GM12891 (cell line): Measurements from ENCODE around the gene SF3B5. TPM values are rescaled to one million over a fixed set of nuclear protein-coding genes. Genes with fewer than 3 reads are reported as not detected.

Source experiments
- DNase-seq: peaks from one replicate; pipeline ENCODE4 v3.0.0; 2011; ENCODE audit warnings: low spot score; ENCODE audit not compliant: insufficient read length
- FAIRE-seq: peaks from 2 replicates; lab custom pipeline; 2011; peaks lifted over from hg19 to GRCh38; lab: Jason Lieb, UNC
- PAX5 ChIP-seq: IDR thresholded peaks from 2 replicates; pipeline ENCODE4 v1.6.1; 2011; ENCODE audit warnings: low read length, moderate library complexity, mild to moderate bottlenecking; ENCODE audit not compliant: insufficient read depth, severe bottlenecking
- POLR2A ChIP-seq: IDR thresholded peaks from 2 replicates; pipeline ENCODE4 v1.6.1; 2011; ENCODE audit warnings: low read depth, low read length, control low read depth
- POLR2AphosphoS5 ChIP-seq: IDR thresholded peaks from 2 replicates; pipeline ENCODE4 v1.6.1; 2011; ENCODE audit warnings: low read depth, low read length, control low read depth
- POU2F2 ChIP-seq: IDR thresholded peaks from 2 replicates; pipeline ENCODE4 v1.6.1; 2011; ENCODE audit warnings: low read depth, mild to moderate bottlenecking, control low read depth, low read length, moderate library complexity
- SPI1 ChIP-seq: IDR thresholded peaks from 2 replicates; pipeline ENCODE4 v1.6.1; 2011; ENCODE audit warnings: low read depth, low read length, control low read depth
- TAF1 ChIP-seq: IDR thresholded peaks from 2 replicates; pipeline ENCODE4 v1.6.1; 2011; ENCODE audit warnings: low read depth, low read length, control low read depth
- polyA plus RNA-seq: library from polyadenylated mRNA; unstranded; fragments of >200 nt; gene quantifications from one replicate; pipeline ENCODE4 v1.2.1, GENCODE V29; 2012; ENCODE audit warnings: low read depth, missing spikeins, inconsistent platforms; ENCODE audit not compliant: missing spikeins

SF3B5 gene
- polyA plus RNA-seq: 252 TPM

- peak; percentile 99 for FAIRE-seq
- DNase-seq: peak; percentile 61
- TF ChIP-seq POLR2AphosphoS5 (peak; percentile 99), POU2F2 (peak; percentile 81), SPI1 (peak; percentile 43; the same call in 1 of the 2 replicates), POLR2A (peak; percentile 98), PAX5 (peak; percentile 53), TAF1 (peak; percentile 99)
Measured at GRCh38 chr6:144095134-144096002, at the start of gene SF3B5. SF3B5 (minus strand) TSS chr6:144095573; CDS start chr6:144095497, 76 bp downstream.

- FAIRE-seq: no peak
- TF ChIP-seq POU2F2 (no peak), POLR2AphosphoS5 (no peak), PAX5 (no peak), POLR2A (no peak), TAF1 (no peak), SPI1 (no peak)
- DNase-seq: no peak
Measured at GRCh38 chr6:144144996-144145395, 49.6 kb upstream of the SF3B5 start.

- FAIRE-seq (no peak), DNase-seq (no peak)
Measured at GRCh38 chr6:144143878-144144277, 48.5 kb upstream of the SF3B5 start.

GRCh38 chr6:144143106-144143505, 47.7 kb upstream of the SF3B5 start:
- TF ChIP-seq TAF1 (no peak), SPI1 (no peak), POLR2AphosphoS5 (no peak), POLR2A (no peak), POU2F2 (no peak), PAX5 (no peak)
- peak; percentile 51 for FAIRE-seq
- no peak for DNase-seq

More at GRCh38 chr6:144143878-144144277, 48.5 kb upstream of the SF3B5 start:
- TF ChIP-seq POLR2AphosphoS5: no peak
- TF ChIP-seq TAF1: no peak
- TF ChIP-seq PAX5: no peak
- no peak for TF ChIP-seq POLR2A
- TF ChIP-seq SPI1: no peak
- TF ChIP-seq POU2F2: no peak

- FAIRE-seq: no peak
- DNase-seq: no peak
- no peak for TF ChIP-seq PAX5
- no peak for TF ChIP-seq POLR2AphosphoS5
- no peak for TF ChIP-seq TAF1
- TF ChIP-seq POU2F2: no peak
Measured at GRCh38 chr6:144141470-144141869, 46.1 kb upstream of the SF3B5 start.

GRCh38 chr6:144140867-144141266, 45.5 kb upstream of the SF3B5 start:
- TF ChIP-seq POU2F2 (no peak), POLR2A (no peak), TAF1 (no peak), PAX5 (no peak), SPI1 (no peak)
- DNase-seq (no peak), FAIRE-seq (peak; percentile 82)

- peak; percentile 52 for FAIRE-seq
- no peak for TF ChIP-seq POU2F2
- no peak for TF ChIP-seq TAF1
- no peak for TF ChIP-seq SPI1
- TF ChIP-seq PAX5: no peak
- no peak for TF ChIP-seq POLR2AphosphoS5
- no peak for TF ChIP-seq POLR2A
Measured at GRCh38 chr6:144139817-144140216, 44.4 kb upstream of the SF3B5 start.

GRCh38 chr6:144138542-144138941, 43.2 kb upstream of the SF3B5 start:
- TF ChIP-seq POLR2AphosphoS5 (no peak), SPI1 (no peak), POLR2A (no peak), POU2F2 (no peak), TAF1 (no peak), PAX5 (no peak)
- no peak for FAIRE-seq
- no peak for DNase-seq

More at GRCh38 chr6:144139817-144140216, 44.4 kb upstream of the SF3B5 start:
- no peak for DNase-seq

- no peak for TF ChIP-seq PAX5
- TF ChIP-seq POLR2A: no peak
- no peak for TF ChIP-seq SPI1
- TF ChIP-seq POLR2AphosphoS5: no peak
- TF ChIP-seq POU2F2: no peak
- no peak for TF ChIP-seq TAF1
- no peak for FAIRE-seq
Measured at GRCh38 chr6:144134737-144135136, 39.4 kb upstream of the SF3B5 start.

GRCh38 chr6:144134176-144134575, 38.8 kb upstream of the SF3B5 start:
- FAIRE-seq: no peak
- TF ChIP-seq POU2F2 (no peak), PAX5 (no peak), TAF1 (no peak), POLR2AphosphoS5 (no peak), SPI1 (no peak), POLR2A (no peak)
- DNase-seq: no peak

More at GRCh38 chr6:144134737-144135136, 39.4 kb upstream of the SF3B5 start:
- no peak for DNase-seq
